ENCODE measurements around the gene KLRF2. TPM values are rescaled to one million over a fixed set of nuclear protein-coding genes. Genes with fewer than 3 reads are reported as not detected.

Gene KLRF2
- total RNA-seq, 2 experiments from 2014 or later, result not detected

DNA sequence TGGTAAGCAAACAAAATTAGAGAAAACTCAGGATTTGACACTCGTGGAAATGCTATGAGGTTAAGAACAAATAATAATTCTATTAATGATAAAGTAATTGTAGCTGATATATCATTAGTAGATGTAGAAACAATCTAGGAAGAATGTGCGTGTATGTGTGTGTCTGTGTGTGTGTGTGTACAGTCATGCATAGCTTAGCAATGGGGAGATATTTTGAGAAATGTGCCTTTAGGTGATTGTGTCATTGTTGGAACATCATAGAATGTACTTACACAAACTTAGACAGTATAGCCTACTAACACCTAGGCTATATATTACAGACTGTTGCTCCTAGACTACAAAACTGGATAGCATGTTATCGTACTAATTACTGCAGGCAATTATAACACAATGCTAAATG is 45.6 kb downstream of the KLRF2 start:
- POLR2A ChIA-PET, result no interaction called here
- CTCF ChIA-PET, result interaction anchor here (2.9 kb wide), 1 partner anchor 113 kb away, joined by 15 read pairs; no protein-coding TSS in a partner anchor

DNA sequence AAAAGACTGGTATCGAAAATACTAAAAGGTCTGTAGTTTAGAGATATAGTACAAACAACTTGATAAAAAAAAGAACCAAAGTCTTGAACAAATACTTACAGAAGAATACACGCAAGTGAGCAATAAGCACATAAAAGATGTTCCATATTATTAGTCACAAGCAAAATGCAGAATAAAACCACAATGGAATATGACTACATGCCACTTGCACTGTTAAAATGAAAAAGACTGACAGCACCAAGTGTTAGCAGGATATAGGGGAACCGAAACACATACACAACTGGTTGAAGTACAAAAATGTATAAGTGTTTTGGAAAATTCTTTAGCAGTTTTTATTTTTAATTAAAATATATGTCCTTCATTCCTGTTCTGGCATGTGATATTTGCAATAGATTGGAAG is 47.3 kb downstream of the KLRF2 start:
- CTCF ChIA-PET, result no interaction called here
- POLR2A ChIA-PET, result no interaction called here

DNA sequence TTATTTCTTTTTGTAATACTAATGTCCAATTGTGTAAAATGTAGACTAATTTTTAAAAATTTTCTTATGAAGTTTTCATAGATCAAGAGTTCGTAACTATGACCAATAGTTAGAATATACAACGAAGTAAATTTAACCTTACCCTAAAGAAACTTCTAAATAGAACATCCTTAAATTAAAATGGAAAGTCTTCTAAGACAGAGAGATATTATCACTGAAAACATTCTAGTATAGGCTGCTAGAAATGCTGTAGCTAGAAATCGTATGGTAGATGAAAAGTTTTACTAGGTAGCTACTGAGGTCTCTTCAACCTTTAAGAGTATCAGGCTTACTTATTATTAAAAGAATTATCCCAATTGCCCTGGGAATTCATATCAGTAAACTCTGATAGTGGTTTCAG is 50.0 kb downstream of the KLRF2 start:
- ChIA-PET POLR2A (no interaction called here), CTCF (interaction anchor here (0.5 to 1.5 kb wide), 3 partner anchors 45 to 117 kb away, joined by 3 to 5 read pairs (median 4); no protein-coding TSS in a partner anchor)

DNA sequence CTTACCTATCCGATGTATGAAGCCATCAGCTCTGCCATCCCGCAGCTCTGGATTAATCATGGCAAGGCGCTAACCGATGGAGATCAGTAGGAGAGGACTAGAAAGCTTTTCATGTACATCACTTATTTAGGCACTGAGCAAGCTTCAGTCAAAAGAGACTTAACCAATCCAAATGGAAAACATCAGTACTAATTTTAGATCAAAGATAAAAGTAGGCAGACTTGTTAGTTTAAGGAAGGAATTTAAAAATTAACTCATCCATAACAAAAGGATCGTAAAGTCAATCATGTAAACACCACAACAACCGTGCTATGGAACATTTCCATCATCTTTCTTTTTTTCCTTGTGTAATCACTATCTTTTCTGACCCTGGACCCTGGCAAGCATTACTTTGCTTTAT is 51.0 kb downstream of the KLRF2 start, which contains the start of gene CLEC2A:
CLEC2A (minus strand) TSS at position 101 of the 400 bp plus-strand sequence; CDS start at position 60, 41 bp downstream.
- ChIA-PET CTCF (interaction anchor here (1.5 kb wide), 1 partner anchor 118 kb away, joined by 5 read pairs; no protein-coding TSS in a partner anchor), POLR2A (no interaction called here)

DNA sequence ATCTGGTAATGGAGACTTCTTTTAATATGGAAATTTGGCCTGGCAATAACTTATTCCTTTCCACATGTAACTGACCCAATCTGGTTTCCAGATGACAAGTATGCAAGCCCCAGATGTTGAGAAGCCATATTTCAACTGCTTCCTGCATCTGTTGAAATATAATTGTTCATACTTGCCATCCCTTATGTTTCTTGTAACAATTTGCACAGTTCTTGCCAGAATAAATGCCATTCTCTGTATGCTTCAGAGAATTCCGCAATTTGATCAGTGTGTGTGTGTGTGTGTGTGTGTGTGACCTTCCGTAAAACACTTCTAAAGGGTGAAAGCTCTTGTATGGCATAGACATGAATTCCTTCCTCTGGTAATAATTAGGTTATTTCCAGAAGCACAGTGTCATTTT is 52.7 kb downstream of the KLRF2 start:
- ChIA-PET POLR2A (no interaction called here), CTCF (no interaction called here)

DNA sequence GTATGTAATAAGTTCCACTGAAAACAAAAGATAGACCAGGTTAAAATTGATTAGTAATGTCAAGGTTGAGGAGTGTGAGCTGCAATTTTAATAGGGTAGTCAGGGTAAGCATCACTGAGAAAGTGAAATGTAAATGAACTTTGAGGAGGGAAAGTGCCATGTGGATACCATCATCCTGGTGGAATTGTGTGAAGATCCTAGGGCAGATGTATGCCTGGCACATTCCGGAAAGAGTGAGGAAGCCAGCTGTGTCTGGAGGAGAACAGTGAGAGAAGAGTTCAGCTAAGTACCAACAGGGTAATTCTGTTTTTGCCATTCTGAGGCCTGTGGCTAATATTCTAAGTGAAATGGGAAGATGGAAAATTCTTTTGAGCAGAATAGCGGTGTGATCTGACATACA is 53.7 kb downstream of the KLRF2 start:
- ChIA-PET CTCF (no interaction called here), POLR2A (interaction anchor here (0.5 kb wide), 1 partner anchor 28 kb away, joined by 3 read pairs; no protein-coding TSS in a partner anchor)

DNA sequence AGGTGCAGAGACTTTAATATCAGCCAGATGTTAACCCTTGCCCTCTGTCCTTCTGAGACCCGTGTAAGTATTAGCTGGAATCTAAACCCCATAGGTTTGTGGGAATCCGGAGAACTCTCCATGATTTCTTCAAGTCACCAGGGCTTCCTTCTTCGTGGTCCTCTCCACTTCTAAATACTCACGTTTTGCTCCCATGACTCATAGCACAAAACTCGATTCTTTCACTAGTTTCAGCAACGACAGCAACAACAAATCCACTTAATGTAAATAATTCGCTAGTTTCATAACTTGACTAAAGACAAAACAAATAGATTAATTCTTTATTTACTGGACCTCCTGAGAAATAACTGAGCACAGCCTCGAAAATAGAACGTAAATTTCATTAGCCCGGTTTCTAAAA is 55.3 kb downstream of the KLRF2 start:
- ChIA-PET POLR2A (no interaction called here), CTCF (no interaction called here)

DNA sequence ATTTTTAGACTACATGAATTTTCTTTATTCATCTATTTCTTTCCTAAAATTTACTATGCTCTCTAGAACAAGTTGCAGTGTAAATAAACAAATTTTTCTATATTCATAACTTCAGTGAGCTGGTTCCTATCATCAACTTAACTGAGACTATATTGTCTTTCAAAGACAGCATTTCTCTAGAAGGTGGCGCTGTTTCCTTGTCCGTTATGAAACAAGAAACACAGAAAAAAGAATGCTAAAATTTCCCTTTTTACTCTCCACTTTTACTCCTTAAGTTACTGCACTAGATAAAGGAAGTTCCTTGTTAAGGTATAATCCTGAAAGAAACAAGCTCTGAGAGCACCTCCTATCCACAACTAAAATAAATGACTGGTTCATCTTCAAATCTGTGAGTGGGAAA is 59.1 kb downstream of the KLRF2 start:
- ChIA-PET CTCF (interaction anchor here (0.9 kb wide), 2 partner anchors 20 to 34 kb away, joined by 3 read pairs; no protein-coding TSS in a partner anchor), POLR2A (no interaction called here)

DNA sequence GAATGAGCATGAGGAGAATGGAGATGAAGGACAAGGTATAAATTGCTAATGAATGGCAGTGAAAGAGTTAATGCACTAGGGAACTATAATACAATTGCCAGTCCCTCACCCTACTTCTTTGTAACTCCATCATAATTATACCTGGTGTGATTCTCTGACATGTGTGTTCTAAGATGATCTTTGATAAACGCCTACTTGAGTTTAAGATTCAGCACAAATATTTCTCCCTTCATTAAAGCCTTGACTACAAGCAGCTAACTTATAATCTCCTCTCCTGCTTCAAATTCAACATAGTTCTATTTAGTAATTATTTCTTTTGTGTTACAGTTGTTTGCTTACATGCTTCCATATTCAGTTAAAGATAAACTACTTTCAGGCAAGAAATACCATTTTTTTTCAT is 60.5 kb downstream of the KLRF2 start:
- POLR2A ChIA-PET, result no interaction called here
- CTCF ChIA-PET, result no interaction called here

DNA sequence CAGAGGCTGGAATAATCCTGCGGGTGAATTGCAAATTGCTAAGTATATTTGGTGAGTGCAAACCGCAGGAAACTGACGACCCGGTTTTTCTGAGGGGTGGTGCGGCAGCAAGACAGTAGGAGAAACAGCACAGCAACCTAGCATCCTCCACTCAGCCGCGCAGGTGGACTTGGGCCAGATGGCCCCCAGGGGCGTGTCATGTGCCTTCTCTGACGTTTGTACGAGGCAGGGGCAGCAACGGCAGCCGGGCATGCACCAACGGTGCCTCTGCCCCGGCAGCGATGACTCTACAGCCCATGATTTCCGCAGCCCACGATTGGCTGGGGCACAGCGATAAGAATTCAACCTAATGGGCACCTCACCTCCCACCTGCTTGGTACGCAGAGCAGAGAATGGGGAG is 62.0 kb downstream of the KLRF2 start:
- ChIA-PET POLR2A (no interaction called here), CTCF (interaction anchor here (1.3 kb wide), 1 partner anchor 19 kb away, joined by 3 read pairs; no protein-coding TSS in a partner anchor)

DNA sequence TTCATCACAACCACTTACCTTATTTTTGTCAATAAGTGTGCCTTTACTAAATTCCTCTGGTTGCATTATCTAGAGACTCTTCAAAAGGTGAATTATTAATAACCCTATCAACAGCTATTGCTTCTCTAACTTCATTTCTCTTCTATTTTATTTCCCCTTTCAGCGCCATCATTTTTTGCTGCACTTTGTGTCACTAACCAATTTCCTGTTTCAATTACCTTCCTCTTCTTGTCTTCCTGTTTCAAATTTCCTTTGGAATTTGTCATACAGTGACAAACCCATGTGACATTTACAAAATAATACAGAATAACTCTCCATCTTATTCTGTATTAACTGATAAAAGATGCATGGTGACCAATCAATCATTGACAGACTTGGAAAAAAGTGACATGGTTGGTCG is 63.1 kb downstream of the KLRF2 start:
- CTCF ChIA-PET, result interaction anchor here (1.3 kb wide), 1 partner anchor 20 kb away, joined by 3 read pairs; no protein-coding TSS in a partner anchor
- POLR2A ChIA-PET, result no interaction called here

Other genes with a start within 250 kb of the KLRF2 start
- gene CLEC2D, start 211.8 kb upstream of the KLRF2 start, total RNA-seq, result 100 to 1,000 TPM; 254 to 271 TPM
- gene CLECL1, start 148.4 kb upstream of the KLRF2 start, total RNA-seq, result 1 to 10 TPM; 7.6 to 8.5 TPM
- 10 to 100 TPM; 80.0 to 83.5 TPM for gene CD69, start 120.6 kb upstream of the KLRF2 start, total RNA-seq
- gene KLRF1, start 54.0 kb upstream of the KLRF2 start, total RNA-seq, result not detected
- gene CLEC2B, start 12.1 kb upstream of the KLRF2 start, total RNA-seq, result 10 to 100 TPM in 1 of 2 experiments, 1 to 10 TPM in 1; 10.0 to 10.8 TPM
- not detected for gene CLEC2A, start 50.9 kb downstream of the KLRF2 start, total RNA-seq
- not detected for gene CLEC12A, start 89.9 kb downstream of the KLRF2 start, total RNA-seq
- not detected for gene CLEC1B, start 117.6 kb downstream of the KLRF2 start, total RNA-seq
- not detected for gene CLEC12B, start 129.1 kb downstream of the KLRF2 start, total RNA-seq
- not detected for gene CLEC9A, start 149.2 kb downstream of the KLRF2 start, total RNA-seq
- gene CLEC1A, start 217.5 kb downstream of the KLRF2 start, total RNA-seq, result not detected
- not detected for gene CLEC7A, start 248.7 kb downstream of the KLRF2 start, total RNA-seq

Measured in activated CD8-positive, alpha-beta memory T cell treated with anti-CD3 and anti-CD28 coated beads for 36 hours (primary cell).